HEK293T (cell line): ENCODE data around the gene ETHE1.

Source experiments
- BHLHE40 ChIP-seq: fragments of 450-650 bp; IDR thresholded peaks from 2 replicates; pipeline ENCODE4 v1.6.1; 2016; ENCODE audit warnings: mild to moderate bottlenecking, moderate library complexity, borderline replicate concordance
- FOXM1 ChIP-seq: fragments of 450-650 bp; IDR thresholded peaks from 2 replicates; pipeline ENCODE4 v1.6.1; 2017; ENCODE audit warnings: mild to moderate bottlenecking, borderline replicate concordance

DNA sequence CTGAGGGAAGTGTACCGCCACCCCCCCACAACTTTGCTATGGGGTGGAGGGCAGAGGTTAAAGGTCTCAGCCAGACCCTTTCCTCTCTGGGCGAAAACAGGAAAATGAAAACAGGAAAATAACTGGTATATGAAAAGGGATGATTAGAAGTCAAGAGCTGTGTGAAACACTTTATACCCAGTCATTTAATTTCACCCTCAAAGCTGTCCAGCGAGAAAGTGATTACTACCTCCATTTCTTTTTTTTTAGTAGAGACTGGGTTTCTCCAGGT, 21.9 kb downstream of the ETHE1 start:
- TF ChIP-seq BHLHE40 = no peak
- TF ChIP-seq FOXM1 = no peak
